HG02852 (cell line): ENCODE measurements around the gene MAN2A1.
"Not testable (repeated sequence)": the region's sequence is repeated elsewhere in the genome, so short reads cannot be mapped to it uniquely, and the experiment has no call there.

Source experiments
- ATAC-seq: cut with Tn5 transposase; IDR thresholded peaks from one replicate; pipeline ENCODE4 v1.9.1; 2021; ENCODE audit warnings: mild to moderate bottlenecking, moderate library complexity; ENCODE audit not compliant: unreplicated experiment

The MAN2A1 gene

GRCh38 chr5:109857405-109858031 lies 167.8 kb downstream of the MAN2A1 start:
- ATAC-seq: no peak

- no peak for ATAC-seq
Measured at GRCh38 chr5:109859537-109859936, 169.8 kb downstream of the MAN2A1 start.

GRCh38 chr5:109862301-109862700 lies 172.6 kb downstream of the MAN2A1 start:
- ATAC-seq: no peak

- ATAC-seq: peak; percentile 68
Measured at GRCh38 chr5:109863752-109864151, 174.0 kb downstream of the MAN2A1 start.

- ATAC-seq: no peak
Measured at GRCh38 chr5:109865637-109866036, 175.9 kb downstream of the MAN2A1 start.

- ATAC-seq: no peak
Measured at GRCh38 chr5:109866051-109866450, 176.3 kb downstream of the MAN2A1 start.

- no peak for ATAC-seq
Measured at GRCh38 chr5:109868737-109869136, 179.0 kb downstream of the MAN2A1 start.

- no peak for ATAC-seq
Measured at GRCh38 chr5:109873687-109874086, 184.0 kb downstream of the MAN2A1 start.

- ATAC-seq: no peak
Measured at GRCh38 chr5:109874108-109874507, 184.4 kb downstream of the MAN2A1 start.

GRCh38 chr5:109876030-109876725 lies 186.5 kb downstream of the MAN2A1 start:
- ATAC-seq: no peak

GRCh38 chr5:109876941-109877669 lies 187.4 kb downstream of the MAN2A1 start:
- ATAC-seq: no peak

GRCh38 chr5:109877670-109878045 lies 187.9 kb downstream of the MAN2A1 start:
- ATAC-seq: no peak

- ATAC-seq: no peak
Measured at GRCh38 chr5:109878887-109879286, 189.2 kb downstream of the MAN2A1 start.

- no peak for ATAC-seq
Measured at GRCh38 chr5:109880907-109881685, 191.4 kb downstream of the MAN2A1 start.

GRCh38 chr5:109882546-109882945 lies 192.8 kb downstream of the MAN2A1 start:
- ATAC-seq: no peak

GRCh38 chr5:109884676-109885075 lies 194.9 kb downstream of the MAN2A1 start:
- ATAC-seq: no peak

GRCh38 chr5:109885205-109885604 lies 195.5 kb downstream of the MAN2A1 start:
- no peak for ATAC-seq

- no peak for ATAC-seq
Measured at GRCh38 chr5:109888989-109889388, 199.3 kb downstream of the MAN2A1 start.

GRCh38 chr5:109893271-109893670 lies 203.5 kb downstream of the MAN2A1 start:
- not testable (repeated sequence) for ATAC-seq

- ATAC-seq: no peak
Measured at GRCh38 chr5:109898269-109899162, 208.8 kb downstream of the MAN2A1 start.
